Measurements from ENCODE around the gene ATP8A2.

Gene ATP8A2

DNA sequence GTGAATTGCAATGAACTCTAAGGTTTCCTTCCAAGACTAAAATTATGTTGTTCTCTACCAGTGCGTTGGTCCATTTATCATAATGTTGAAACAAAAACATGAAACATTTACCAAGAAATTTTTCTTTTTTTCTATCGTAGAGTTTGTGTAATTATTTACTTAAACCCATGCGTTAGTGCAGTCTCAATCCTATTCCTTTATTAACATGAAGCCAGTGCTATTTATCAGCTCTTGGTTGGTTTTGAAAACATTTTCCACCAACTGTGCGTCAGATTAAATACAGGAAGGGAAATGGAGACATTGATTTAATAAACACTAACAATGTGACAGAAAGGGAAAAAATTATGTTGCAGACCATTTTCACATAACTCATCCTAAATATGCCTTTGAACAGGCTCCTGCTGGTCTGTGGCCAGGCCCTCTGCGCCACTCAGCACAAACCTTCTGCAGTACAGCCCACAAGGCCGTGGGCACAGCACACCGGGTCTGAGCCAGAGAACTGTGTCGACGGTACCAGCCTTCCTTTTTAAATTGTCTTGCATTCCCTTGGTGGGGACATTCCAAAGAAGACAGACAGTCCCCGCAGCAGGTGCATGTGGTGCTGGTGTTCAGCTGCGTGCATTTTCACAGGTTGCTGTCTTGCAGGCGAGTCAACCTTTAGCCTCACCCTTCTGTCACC lies 544.2 kb downstream of the ATP8A2 start:
- TF ChIP-seq, protein P1, sequence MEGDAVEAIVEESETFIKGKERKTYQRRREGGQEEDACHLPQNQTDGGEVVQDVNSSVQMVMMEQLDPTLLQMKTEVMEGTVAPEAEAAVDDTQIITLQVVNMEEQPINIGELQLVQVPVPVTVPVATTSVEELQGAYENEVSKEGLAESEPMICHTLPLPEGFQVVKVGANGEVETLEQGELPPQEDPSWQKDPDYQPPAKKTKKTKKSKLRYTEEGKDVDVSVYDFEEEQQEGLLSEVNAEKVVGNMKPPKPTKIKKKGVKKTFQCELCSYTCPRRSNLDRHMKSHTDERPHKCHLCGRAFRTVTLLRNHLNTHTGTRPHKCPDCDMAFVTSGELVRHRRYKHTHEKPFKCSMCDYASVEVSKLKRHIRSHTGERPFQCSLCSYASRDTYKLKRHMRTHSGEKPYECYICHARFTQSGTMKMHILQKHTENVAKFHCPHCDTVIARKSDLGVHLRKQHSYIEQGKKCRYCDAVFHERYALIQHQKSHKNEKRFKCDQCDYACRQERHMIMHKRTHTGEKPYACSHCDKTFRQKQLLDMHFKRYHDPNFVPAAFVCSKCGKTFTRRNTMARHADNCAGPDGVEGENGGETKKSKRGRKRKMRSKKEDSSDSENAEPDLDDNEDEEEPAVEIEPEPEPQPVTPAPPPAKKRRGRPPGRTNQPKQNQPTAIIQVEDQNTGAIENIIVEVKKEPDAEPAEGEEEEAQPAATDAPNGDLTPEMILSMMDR (IDR thresholded peaks at IDR 0.05) = no peak
- Histone ChIP-seq H3K27me3 (no peaks in the 10 kb centered on the region), H3K9me3 (no peaks in the 10 kb centered on the region), H3K4me1 (no peaks in the 10 kb centered on the region), H3K27ac (no peak overlapping the region), H3K4me3 (no peak overlapping the region), H3K36me3 (no peaks in the 10 kb centered on the region)
- intact Hi-C loops (cut with DNase I; ENCODE audit: low total_unique reads) = no loop called here
- DNase-seq = no peak

DNA sequence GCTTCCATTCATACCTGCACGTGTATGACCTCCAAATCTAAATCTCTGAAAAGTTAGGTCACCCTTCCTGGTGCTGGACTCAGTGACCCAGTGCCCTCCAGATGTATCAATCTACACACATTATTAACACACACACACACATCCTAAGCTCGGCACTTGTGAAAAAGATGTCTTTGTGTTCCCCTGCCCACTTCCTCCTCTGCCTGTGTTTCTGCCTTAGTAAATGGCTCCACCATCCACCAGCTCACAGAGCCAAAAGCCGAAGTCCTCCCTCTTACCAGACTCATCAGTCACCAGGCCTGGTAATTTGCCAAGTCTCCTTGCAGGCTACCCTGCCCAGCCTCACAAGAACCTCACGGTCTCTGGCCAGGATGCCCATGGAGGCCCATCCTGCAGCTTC lies 548.5 kb downstream of the ATP8A2 start:
- no peaks in the 10 kb centered on the region for H3K27me3 ChIP-seq
- DNase-seq = no peak
- intact Hi-C loops (cut with DNase I; ENCODE audit: low total_unique reads) = no loop called here
- TF ChIP-seq, protein P1 (IDR thresholded peaks at IDR 0.05) = no peak
- H3K36me3 ChIP-seq = no peaks in the 10 kb centered on the region
- no peaks in the 10 kb centered on the region for H3K4me1 ChIP-seq
- H3K27ac ChIP-seq = no peak overlapping the region
- no peak overlapping the region for H3K4me3 ChIP-seq
- no peaks in the 10 kb centered on the region for H3K9me3 ChIP-seq

DNA sequence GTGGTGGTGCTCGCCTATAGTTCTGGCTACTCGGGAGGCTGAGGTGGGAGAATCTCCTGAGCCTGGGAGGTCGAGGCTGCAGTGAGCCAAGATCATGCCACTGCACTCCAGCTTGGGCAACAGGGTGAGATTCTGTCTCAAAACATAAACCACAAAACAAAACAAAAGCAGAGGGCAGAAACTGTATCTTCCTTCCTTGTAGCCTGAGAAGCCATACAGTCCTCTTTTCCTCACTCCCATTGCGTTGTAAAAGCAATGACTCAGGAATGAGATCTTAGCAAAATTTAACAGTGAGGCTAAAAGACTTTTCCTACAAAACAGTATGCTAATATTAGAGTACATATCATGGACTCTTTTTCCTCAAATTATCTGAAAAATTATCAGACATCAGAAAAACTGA lies 549.2 kb downstream of the ATP8A2 start:
- no peaks in the 10 kb centered on the region for H3K9me3 ChIP-seq
- no peak for DNase-seq
- TF ChIP-seq, protein P1 (IDR thresholded peaks at IDR 0.05) = no peak
- H3K36me3 ChIP-seq = no peaks in the 10 kb centered on the region
- H3K4me3 ChIP-seq = no peak overlapping the region
- no peaks in the 10 kb centered on the region for H3K27me3 ChIP-seq
- H3K4me1 ChIP-seq = no peaks in the 10 kb centered on the region
- intact Hi-C loops (cut with DNase I; ENCODE audit: low total_unique reads) = no loop called here
- H3K27ac ChIP-seq = no peak overlapping the region

DNA sequence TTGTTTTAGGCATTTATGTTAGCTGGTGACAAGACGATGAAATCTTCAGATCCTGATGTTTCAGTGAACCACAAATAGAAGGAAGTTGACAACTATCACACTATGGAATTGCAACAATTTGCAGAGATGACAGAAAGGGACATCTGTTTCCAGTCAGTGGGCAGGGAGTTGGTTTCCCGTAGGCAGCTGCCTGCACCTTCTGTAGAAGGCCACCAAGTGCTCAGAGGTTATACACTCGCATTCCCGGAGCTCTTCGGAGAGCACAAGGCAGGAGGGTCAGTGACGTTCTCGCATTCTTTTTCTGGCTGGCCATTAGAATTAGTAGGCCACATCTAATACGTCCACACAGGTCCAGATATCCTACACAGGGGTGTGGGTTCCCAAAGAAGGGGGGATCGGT lies 550.6 kb downstream of the ATP8A2 start:
- no peak for DNase-seq
- H3K27me3 ChIP-seq = no peaks in the 10 kb centered on the region

DNA sequence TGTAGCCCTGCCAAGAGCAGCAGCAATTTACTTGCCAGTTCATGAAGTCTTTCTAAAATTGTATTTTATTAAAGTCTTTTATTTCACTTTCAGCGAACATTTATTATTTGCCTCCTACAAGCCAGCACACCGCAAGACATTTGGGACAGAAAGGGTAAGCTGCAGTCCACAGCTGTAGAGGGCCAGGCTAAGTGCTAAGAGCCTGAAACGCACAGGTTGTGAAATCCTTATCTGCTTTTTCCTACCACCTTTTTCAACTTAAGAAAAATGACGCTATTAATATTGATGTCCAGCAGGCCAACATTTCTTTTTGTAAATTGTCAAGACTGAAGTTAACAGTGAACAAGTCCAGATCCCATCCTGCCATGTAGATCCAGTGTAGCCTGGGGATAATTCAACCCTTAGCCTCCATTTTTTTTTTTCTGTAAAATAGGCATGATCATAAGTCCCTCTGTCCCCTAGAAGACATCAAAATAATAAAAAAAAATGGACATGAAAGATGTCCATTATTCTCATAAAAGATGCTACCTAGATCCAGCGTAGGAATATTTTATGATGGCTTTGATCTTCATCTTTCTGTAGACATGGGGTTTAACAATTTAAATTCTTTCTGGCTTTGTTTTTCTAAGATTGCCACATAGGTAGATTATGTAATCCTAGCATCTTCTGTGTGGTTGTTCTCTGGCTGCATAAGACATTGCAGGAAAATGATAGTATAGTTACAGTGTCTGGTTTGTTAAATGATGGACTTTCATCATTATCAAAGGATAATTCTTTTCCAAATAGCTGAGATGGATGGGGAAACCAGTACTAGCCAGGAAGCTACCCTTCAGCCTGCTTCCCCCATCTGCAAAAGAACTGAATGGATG lies 551.7 kb downstream of the ATP8A2 start:
- intact Hi-C loops (cut with DNase I; ENCODE audit: low total_unique reads) = no loop called here
- no peaks in the 10 kb centered on the region for H3K4me1 ChIP-seq
- no peaks in the 10 kb centered on the region for H3K27me3 ChIP-seq
- H3K4me3 ChIP-seq = no peak overlapping the region
- no peaks in the 10 kb centered on the region for H3K36me3 ChIP-seq
- no peak overlapping the region for H3K27ac ChIP-seq
- no peaks in the 10 kb centered on the region for H3K9me3 ChIP-seq
- no peak for DNase-seq
- TF ChIP-seq, protein P1 (IDR thresholded peaks at IDR 0.05) = no peak

More for the DNA sequence above, 550.6 kb downstream of the ATP8A2 start:
- Histone ChIP-seq H3K27ac (no peak overlapping the region), H3K4me3 (no peak overlapping the region), H3K36me3 (no peaks in the 10 kb centered on the region), H3K9me3 (no peaks in the 10 kb centered on the region), H3K4me1 (no peaks in the 10 kb centered on the region)
- TF ChIP-seq, protein P1 (IDR thresholded peaks at IDR 0.05) = no peak
- intact Hi-C loops (cut with DNase I; ENCODE audit: low total_unique reads) = no loop called here

Data from tibial artery (tissue), 4 donors.